ENCODE results near the gene HDAC4. TPM values are rescaled to one million over a fixed set of nuclear protein-coding genes. Genes with fewer than 3 reads are reported as not detected.

HDAC4 gene
- total RNA-seq, 1 donor from 2014 or later: 65.7 TPM

DNA sequence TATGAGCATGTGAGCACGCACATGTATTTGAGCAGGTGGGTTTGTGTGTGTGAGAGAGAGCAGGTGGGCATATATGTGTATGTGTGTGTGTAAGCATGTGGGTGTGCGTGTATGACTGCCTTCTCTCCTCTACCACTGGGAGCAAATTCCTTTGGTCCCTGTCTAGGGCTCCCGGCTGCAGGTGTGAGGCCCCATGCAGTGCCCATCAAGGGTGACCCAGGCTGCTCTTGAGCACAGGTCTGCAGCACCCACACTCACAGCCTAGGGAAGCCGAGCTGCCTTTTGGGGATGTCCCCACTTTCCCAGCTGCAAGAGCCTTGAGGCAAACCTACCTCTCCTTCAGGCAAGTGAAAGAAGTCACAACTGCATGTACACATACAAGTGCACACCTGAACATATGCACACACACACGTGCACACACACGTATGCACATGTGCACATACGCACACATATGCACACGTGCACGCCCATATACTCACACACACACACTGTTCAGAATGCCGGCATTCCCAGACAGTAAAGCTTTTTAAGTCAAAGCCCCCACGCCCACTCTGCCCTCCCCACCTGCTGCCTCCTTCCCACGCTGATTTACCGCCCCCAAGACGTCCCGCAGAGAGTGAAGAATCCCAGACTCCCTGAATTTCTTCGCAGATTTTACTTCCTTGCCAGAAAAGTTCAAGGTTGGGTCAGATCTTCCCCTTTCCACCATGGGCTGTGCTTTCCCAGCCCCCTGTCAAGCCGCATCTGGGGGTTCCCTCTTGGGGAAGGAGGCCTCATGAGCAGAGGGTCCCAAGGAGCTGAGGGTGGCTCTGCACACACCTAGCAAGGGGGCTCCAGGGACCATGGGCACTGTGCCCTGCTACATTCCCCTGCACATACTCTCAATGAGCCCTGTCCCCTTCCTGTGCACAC, 382.3 kb downstream of the HDAC4 start:
- intact Hi-C loops (cut with DNase I): no loop called here
- Histone ChIP-seq H3K9me3 (no peaks in the 10 kb centered on the region), H3K4me3 (no peak overlapping the region), H3K27me3 (no peaks in the 10 kb centered on the region), H3K27ac (no peak overlapping the region), H3K4me1 (no peaks in the 10 kb centered on the region), H3K36me3 (no peaks in the 10 kb centered on the region)
- TF ChIP-seq, protein P1, sequence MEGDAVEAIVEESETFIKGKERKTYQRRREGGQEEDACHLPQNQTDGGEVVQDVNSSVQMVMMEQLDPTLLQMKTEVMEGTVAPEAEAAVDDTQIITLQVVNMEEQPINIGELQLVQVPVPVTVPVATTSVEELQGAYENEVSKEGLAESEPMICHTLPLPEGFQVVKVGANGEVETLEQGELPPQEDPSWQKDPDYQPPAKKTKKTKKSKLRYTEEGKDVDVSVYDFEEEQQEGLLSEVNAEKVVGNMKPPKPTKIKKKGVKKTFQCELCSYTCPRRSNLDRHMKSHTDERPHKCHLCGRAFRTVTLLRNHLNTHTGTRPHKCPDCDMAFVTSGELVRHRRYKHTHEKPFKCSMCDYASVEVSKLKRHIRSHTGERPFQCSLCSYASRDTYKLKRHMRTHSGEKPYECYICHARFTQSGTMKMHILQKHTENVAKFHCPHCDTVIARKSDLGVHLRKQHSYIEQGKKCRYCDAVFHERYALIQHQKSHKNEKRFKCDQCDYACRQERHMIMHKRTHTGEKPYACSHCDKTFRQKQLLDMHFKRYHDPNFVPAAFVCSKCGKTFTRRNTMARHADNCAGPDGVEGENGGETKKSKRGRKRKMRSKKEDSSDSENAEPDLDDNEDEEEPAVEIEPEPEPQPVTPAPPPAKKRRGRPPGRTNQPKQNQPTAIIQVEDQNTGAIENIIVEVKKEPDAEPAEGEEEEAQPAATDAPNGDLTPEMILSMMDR (IDR thresholded peaks at IDR 0.05): no peak
- DNase-seq (ENCODE audit: low spot score in 2 of 2): peak in 1 of 2 donors; percentile 42

DNA sequence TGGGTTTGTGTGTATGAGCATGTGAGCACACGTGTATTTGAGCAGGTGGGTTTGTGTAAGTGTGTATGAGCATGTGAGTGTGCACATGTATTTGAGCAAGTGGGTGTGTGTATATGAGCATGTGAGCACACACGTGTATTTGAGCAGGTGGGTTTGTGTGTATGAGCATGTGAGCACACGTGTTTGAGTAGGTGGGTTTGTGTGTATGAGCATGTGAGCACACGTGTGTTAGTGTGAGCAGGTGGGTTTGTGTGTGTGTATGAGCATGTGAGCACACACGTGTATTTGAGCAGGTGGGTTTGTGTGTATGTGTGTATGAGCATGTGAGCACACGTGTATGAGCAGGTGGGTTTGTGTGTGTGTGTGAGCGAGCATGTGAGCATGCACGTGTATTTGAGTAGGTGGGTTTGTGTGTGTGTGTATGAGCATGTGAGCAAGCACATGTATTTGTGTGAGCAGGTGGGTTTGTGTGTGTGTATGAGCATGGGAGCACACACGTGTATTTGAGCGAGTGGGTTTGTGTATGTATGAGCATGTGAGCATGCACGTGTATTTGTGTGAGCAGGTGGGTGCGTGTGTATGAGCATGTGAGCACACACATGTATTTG, 383.2 kb downstream of the HDAC4 start:
- DNase-seq (ENCODE audit: low spot score in 2 of 2): no peak
- Histone ChIP-seq H3K27ac (no peak overlapping the region), H3K9me3 (no peaks in the 10 kb centered on the region), H3K36me3 (no peaks in the 10 kb centered on the region), H3K4me3 (no peak overlapping the region), H3K4me1 (no peaks in the 10 kb centered on the region), H3K27me3 (no peaks in the 10 kb centered on the region)
- TF ChIP-seq, protein P1 (IDR thresholded peaks at IDR 0.05): no peak
- intact Hi-C loops (cut with DNase I): no loop called here

DNA sequence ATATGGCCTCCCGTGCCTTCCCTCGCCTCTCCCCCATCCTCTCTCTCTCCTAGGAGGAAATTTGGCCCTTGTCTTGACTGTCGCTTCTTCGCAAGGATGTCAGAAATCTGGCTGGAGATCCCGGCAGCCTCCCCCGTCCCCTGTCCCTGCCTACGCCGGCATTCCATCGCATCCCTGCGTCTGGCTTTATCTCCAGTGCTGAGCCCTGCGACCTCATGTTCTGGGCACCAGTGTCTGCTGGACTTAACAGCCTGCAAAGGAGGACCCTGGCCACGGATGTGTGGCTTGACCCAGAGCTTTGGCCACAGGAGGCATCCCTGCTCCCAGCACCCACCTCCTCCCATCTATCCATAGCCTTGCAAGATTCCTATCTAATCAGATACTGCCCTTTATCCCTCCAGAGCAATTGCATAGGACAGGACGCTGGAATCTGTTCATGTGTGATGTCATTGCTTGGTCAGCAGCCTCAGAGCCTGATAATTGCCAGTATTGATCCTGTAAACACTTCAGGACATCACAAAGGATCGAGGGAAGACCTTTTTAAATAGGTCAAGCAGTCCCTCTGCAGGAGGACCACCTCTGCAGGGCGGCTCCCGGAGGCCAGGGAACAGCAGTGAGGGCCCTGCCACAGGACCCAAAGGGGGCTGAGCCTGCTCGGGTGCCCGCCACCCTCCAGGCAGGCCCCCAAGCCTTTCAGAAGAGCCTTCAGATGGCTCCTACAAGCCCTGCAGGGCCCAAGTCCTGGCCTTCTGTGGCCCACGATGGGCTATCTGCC, 384.7 kb downstream of the HDAC4 start:
- no peaks in the 10 kb centered on the region for H3K4me1 ChIP-seq
- peak in 1 of 2 donors; percentile 25 for DNase-seq (ENCODE audit: low spot score in 2 of 2)
- H3K36me3 ChIP-seq: no peaks in the 10 kb centered on the region
- intact Hi-C loops (cut with DNase I): no loop called here
- H3K9me3 ChIP-seq: no peaks in the 10 kb centered on the region
- H3K27ac ChIP-seq: no peak overlapping the region
- no peaks in the 10 kb centered on the region for H3K27me3 ChIP-seq
- TF ChIP-seq, protein P1 (IDR thresholded peaks at IDR 0.05): no peak
- no peak overlapping the region for H3K4me3 ChIP-seq

GRCh38 chr2:239015218-239015900, 385.5 kb downstream of the HDAC4 start:
- H3K9me3 ChIP-seq: no peaks in the 10 kb centered on the region
- TF ChIP-seq, protein P1 (IDR thresholded peaks at IDR 0.05): no peak
- H3K27ac ChIP-seq: no peak overlapping the region
- peak in 1 of 2 donors; percentile 22 for DNase-seq (ENCODE audit: low spot score in 2 of 2)
- no peaks in the 10 kb centered on the region for H3K4me1 ChIP-seq
- intact Hi-C loops (cut with DNase I): no loop called here
- H3K36me3 ChIP-seq: no peaks in the 10 kb centered on the region
- H3K27me3 ChIP-seq: no peaks in the 10 kb centered on the region
- no peak overlapping the region for H3K4me3 ChIP-seq
